MCF 10A (cell line): Measurements from ENCODE around the gene LRCOL1. TPM values are rescaled to one million over a fixed set of nuclear protein-coding genes. Genes with fewer than 3 reads are reported as not detected.

Source experiments
- BruUV-seq: library from RNA; stranded (reverse); fragments of 400-500 nt; replicated peaks from 2 replicates; lab custom pipeline; 2021; lab: Mats Ljungman, UMichigan
- CTCF ChIA-PET: fragments of 300-600 bp; sonication (Branson Sonifier 250); formaldehyde crosslinking; extraction: SDS; loops from one replicate; lab custom pipeline; 2021; ENCODE audit warnings: antibody characterized with exemption, inconsistent platforms; lab: Yijun Ruan, JAX
- POLR2A ChIA-PET: fragments of 300-600, 350-650 bp; sonication (Branson Sonifier 250); formaldehyde crosslinking; extraction: SDS; loops from one replicate; lab custom pipeline; 2020; ENCODE audit warnings: antibody characterized with exemption, inconsistent platforms; lab: Yijun Ruan, JAX
- DNase-seq: peaks from one replicate; pipeline ENCODE4 v3.0.0-alpha.2; 2018; ENCODE audit not compliant: unreplicated experiment
- H3K27ac Mint-ChIP-seq: one replicate; pipeline ENCODE4 v1.8.0; 2022; ENCODE audit warnings: mild to moderate bottlenecking, low read depth, mixed read lengths; ENCODE audit not compliant: unreplicated experiment
- H3K27me3 Mint-ChIP-seq: one replicate; pipeline ENCODE4 v1.8.0; 2022; ENCODE audit warnings: mixed read lengths; ENCODE audit not compliant: insufficient read depth, unreplicated experiment
- H3K36me3 Mint-ChIP-seq: one replicate; pipeline ENCODE4 v1.8.0; 2022; ENCODE audit warnings: mild to moderate bottlenecking, moderate library complexity, mixed read lengths; ENCODE audit not compliant: insufficient read depth, unreplicated experiment
- H3K4me1 Mint-ChIP-seq: one replicate; pipeline ENCODE4 v1.8.0; 2022; ENCODE audit warnings: mixed read lengths; ENCODE audit not compliant: insufficient read depth, unreplicated experiment
- H3K4me3 Mint-ChIP-seq: one replicate; pipeline ENCODE4 v1.8.0; 2022; ENCODE audit warnings: mild to moderate bottlenecking, moderate library complexity, mixed read lengths; ENCODE audit not compliant: unreplicated experiment
- H3K9me3 Mint-ChIP-seq: one replicate; pipeline ENCODE4 v1.8.0; 2022; ENCODE audit warnings: mixed read lengths; ENCODE audit not compliant: unreplicated experiment
- CTCF ChIP-seq: fragments of 200-600 bp; IDR thresholded peaks from one replicate; pipeline ENCODE4 v1.8.0; 2022; ENCODE audit warnings: antibody characterized with exemption, mild to moderate bottlenecking; ENCODE audit not compliant: unreplicated experiment
- intact Hi-C: fragments of 100-400 bp; cut with micrococcal nuclease; formaldehyde crosslinking; loops from 2 replicates; pipeline ENCODE4 v1.14.1; 2022
- total RNA-seq: library from RNA; stranded (reverse); gene quantifications from 2 replicates; pipeline ENCODE4 v1.2.3, GENCODE V29; 2022

Gene LRCOL1
- total RNA-seq, 1 experiment from 2014 or later, result not detected

DNA sequence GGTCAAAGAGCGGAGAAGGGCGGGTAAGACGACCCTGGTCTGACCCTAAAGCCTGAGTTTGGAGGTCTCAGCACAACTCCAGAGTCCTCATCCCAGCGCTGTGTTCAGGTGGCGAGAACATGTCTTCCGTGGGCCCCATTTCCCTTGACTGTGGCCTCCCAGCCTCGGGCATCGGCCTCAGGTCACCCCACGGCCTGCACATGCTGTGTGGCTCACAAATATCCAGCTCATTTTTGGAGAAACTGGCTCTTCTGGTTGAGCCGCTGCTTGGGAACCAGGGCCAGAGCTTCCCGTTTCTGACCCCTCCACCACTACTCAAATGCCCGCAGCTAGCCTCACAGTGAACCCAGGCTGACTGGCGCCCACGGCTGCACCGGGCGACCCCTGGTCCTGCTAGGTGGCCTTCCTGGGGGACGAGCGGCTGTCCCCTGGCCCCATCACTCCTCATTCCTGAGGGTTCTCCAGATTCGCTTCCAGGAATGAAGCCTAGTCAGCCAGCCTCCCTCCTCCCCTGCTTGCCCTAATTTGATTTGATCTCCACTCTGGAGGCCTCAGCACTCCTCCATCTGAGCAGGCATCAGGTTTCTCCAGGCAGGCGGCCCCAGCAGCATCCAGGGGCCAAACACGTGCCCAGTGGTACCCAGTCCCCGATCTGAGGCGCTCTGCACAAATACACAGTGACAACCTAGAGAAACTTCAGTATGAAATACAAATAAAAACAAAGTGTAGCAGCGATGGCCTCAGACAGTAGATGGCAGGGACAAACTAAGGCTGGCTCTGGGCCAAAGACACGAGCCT, 12.9 kb upstream of the LRCOL1 start:
- intact Hi-C loops, result no loop called here
- H3K4me1 Mint-ChIP-seq, result peaks cover 5% of the 10 kb centered on the region
- peaks cover 11% of the 10 kb centered on the region for H3K36me3 Mint-ChIP-seq
- CTCF ChIA-PET, result no interaction called here
- H3K9me3 Mint-ChIP-seq, result no peaks in the 10 kb centered on the region
- BruUV-seq, result no TSS peak
- peaks cover 3% of the 10 kb centered on the region for H3K27me3 Mint-ChIP-seq
- no peak overlapping the region for H3K4me3 Mint-ChIP-seq
- TF ChIP-seq CTCF, result no peak
- DNase-seq, result no peak
- no peak overlapping the region for H3K27ac Mint-ChIP-seq
- POLR2A ChIA-PET, result no interaction called here

DNA sequence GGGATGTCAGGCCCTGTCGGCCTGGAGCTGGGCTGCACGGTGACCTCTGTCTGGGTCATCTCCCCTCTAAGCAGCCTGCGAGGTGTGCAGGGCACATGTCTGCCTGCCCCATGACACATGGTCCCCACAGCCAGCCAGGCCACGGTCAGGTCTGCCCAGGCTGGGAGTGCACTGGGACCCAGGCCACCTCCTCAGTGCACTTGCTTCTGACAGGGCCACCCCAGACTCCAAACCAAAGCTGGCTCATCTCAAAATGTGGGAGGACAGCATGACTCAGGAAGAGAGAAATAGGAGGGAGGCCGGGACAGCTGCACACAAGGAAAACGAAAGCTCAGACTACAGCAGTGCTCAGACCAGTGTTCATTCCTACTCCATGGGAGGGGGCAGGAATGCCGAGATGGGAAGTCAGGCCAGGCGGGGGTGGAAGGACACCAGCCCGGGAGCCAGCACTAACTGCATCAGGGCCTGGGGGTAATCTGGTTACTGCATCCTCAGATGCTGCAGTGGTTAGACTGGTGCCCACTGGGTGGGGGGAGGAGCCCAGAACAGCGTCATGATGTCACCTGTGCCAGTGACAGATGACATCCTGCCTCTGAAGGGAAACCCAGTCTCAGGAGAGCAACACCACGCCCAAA, 12.2 kb upstream of the LRCOL1 start:
- H3K27me3 Mint-ChIP-seq, result peaks cover 10% of the 10 kb centered on the region
- H3K9me3 Mint-ChIP-seq, result no peaks in the 10 kb centered on the region
- CTCF ChIA-PET, result no interaction called here
- intact Hi-C loops, result no loop called here
- no peak for TF ChIP-seq CTCF
- POLR2A ChIA-PET, result no interaction called here
- no peak overlapping the region for H3K27ac Mint-ChIP-seq
- no TSS peak for BruUV-seq
- H3K4me3 Mint-ChIP-seq, result no peak overlapping the region
- H3K36me3 Mint-ChIP-seq, result peaks cover 11% of the 10 kb centered on the region
- H3K4me1 Mint-ChIP-seq, result peaks cover 10% of the 10 kb centered on the region
- DNase-seq, result no peak

- CTCF ChIA-PET, result no interaction called here
- POLR2A ChIA-PET, result interaction anchor here (1.2 kb wide), 1 partner anchor 10 kb away, joined by 4 read pairs; no protein-coding TSS in a partner anchor
- no peak for TF ChIP-seq CTCF
- intact Hi-C loops, result no loop called here
- peaks cover 11% of the 10 kb centered on the region for H3K36me3 Mint-ChIP-seq
- peaks cover 17% of the 10 kb centered on the region for H3K27me3 Mint-ChIP-seq
- H3K9me3 Mint-ChIP-seq, result no peaks in the 10 kb centered on the region
- DNase-seq, result no peak
- H3K4me1 Mint-ChIP-seq, result peaks cover 10% of the 10 kb centered on the region
- no TSS peak for BruUV-seq
- H3K27ac Mint-ChIP-seq, result no peak overlapping the region
- H3K4me3 Mint-ChIP-seq, result no peak overlapping the region
Observed at GRCh38 chr12:132621657-132622435, 11.5 kb upstream of the LRCOL1 start.
